Amniotic epithelial cell (primary cell): Measurements from ENCODE around the gene GRM7.

Experiments
- DNase-seq: peaks from one replicate; pipeline ENCODE4 v3.0.0-alpha.2; 2010; ENCODE audit warnings: low read depth

GRM7 gene

DNA sequence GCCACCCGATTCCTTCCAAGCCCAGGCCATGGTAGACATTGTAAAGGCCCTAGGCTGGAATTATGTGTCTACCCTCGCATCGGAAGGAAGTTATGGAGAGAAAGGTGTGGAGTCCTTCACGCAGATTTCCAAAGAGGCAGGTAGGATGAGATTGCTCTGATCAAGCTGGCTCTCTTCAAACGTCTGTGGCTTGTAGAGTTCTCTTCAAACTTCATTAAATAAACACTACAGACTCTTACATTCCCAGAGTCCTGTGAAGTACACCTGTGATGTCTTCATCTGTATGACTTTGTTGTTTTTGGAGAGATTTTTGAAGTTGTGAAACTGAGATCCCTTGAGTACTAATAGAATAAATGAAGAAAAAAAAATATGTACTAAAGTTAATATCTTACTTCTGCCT, 285.6 kb downstream of the GRM7 start:
- no peak for DNase-seq

DNA sequence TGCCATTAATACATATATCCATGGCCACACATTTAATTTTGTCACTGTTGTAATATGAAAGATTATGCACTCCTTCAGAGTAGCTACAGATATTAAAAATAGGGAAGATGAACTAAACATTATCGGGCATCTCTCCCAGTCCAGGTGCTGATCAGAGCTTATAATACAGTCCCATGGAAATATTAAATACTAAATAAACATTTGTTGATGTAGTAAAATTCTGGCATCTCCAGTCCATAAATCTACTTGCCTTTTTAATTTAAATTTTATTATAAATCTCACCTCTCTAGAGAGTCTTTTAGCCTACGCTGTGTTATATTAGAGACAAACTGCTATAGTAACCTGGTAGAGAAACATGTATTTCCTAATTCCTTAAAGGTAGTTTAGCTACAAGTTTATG, 297.6 kb downstream of the GRM7 start:
- no peak for DNase-seq

GRCh38 chr3:7160689-7161088, 299.8 kb downstream of the GRM7 start:
- no peak for DNase-seq

DNA sequence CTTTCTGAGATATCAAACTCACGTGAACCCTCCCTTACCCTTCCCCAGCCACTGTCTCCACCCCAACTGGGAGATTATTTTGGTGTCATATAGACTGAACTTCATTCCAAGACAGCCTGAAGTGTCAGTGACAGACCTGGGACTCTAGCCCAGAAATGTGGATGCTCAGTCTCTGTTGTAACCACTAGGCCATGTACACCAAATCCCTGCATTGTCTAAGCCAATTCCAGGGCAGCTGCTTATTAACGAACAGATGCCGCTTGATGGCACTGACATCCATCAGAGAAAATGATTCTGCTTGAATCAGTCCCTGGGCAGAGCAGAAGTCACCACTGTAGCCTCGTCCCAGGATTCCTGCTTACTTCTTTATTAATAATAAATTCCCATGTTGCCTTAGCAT, 305.5 kb downstream of the GRM7 start:
- no peak for DNase-seq

DNA sequence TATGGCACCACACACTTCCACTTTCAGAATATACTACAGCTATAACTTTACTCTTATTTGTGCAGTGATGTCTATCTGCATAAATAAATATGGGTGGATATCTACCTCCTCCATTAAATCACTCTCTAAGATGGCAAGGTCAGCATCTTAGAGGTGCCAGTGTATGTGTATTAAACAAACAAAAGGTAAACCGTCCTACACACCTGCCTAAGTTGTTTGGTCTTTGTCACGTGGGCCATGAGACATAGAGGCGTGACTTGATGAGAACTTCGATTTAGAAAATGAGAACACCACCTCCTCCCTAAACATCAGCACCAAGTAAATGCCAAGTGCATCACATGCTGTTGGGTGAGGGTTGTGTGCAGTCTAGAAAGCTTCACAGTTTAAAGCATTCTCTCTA, 310.6 kb downstream of the GRM7 start:
- DNase-seq: no peak

DNA sequence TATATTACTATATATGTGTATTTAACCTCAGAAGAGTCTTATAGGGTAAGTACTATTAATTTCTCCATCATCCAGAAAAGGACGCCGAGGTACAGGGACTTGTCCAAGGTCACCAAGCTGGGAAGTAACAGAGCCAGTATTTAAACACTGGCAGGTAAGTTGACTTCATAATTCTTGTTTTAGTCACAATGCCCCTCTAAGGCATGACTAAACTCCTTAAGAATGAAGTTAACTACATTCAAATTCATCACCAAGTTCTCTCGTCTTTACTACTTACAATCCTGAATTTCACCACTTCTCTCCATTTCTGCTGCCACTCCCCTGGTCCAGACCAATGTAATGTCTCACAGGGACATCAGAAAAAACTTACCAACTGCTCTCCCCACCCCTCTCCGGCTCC, 312.1 kb downstream of the GRM7 start:
- DNase-seq: no peak

DNA sequence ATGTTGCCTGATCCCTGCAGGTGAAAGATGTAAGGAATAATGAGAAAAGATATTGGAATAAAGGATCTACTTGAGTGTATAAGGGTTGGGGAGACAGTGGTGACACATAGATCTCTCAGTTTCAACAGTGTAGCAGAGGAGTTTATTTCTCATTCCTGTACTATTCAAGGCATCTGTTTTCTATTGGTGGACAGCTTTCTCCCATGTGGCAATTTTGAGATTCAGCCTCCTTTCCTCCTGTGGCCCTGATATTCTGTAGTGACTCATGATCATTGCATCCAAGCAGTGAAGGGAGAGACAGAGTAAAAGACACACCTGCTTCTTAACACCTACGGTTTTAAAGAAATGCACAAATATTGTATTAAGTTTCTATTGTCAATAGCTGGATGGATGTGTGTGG, 327.6 kb downstream of the GRM7 start:
- no peak for DNase-seq

DNA sequence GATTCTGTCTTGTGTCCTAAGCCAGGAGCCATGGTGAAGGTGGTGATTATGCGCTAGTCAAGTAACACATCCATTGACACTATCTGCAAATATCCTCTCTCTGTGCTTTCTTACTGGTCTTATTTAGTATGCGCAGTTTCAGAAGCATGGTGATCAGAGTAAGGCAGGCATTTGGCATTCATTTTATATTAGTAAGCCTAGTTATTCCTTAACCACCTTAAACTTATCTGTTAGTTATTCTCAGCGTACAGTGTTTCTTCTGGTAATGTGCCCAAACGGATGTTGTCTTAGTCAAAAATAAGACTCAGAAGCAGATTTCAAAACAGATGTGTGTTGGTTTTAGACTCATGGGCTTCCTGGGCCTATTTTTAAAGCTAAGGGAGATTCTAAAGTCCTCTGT, 329.2 kb downstream of the GRM7 start:
- no peak for DNase-seq

- no peak for DNase-seq
These were observed 332.4 kb downstream of the GRM7 start for GRCh38 chr3:7193269-7193668.

GRCh38 chr3:7194071-7194835, 333.3 kb downstream of the GRM7 start:
- DNase-seq: no peak

GRCh38 chr3:7195934-7196333, 335.0 kb downstream of the GRM7 start:
- no peak for DNase-seq

DNA sequence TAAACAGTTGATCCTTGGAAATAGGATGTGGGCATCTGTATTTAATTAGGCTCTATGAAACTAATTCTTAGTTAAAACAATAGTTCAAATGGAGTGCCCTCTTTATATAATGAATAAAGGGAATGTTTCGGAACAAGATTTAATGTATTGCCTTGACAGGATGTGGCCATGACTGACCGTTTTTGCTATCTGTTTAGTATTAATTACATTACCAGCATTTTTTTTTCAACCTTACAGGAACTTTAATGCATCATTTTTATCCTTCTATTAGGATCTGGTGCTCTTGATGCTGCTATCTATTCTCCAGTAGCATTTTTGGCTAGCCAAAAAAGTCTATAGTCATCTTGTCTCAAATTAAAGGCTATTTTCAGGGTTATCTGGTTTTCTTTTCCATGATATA, 340.9 kb downstream of the GRM7 start:
- no peak for DNase-seq

DNA sequence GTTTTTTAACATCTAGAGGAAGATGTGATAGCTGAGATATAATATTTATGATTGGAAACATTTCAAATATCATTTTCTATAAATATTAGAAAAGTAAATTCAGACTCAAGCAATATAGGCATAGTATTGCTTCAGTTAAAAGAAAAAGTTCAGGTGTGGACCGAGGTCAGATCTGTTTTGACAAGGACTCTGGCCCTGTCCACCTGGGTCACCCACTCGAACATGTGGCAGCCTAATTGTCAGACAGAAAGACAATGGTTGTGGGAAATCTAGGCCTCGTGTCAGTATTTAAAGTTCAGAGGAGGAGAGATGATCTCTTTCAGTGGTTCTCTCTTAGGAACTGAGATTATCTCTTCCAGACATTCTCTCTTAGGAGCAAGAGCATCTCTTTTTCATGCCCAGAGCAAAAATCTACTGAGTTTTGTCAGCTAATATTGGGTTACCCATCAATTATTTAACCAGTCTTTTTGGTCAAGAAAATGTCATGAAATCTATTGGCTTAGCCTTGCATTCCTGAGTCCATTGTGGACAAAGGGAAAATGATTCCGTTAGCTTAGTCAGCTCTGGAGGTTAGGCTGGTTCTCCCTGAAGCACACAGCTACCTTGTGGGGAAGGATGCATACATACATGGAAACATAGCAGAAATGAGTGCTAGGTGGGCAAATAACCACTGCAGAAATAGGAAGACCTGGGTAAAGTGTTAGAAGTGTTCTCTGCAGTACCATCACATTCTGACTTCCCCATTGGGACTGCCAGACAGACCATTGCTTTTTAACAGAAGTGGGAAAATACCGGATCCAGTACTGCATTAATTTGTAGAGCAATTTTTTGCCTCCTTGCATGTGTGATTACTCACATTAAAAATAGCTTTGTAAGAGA, 343.3 kb downstream of the GRM7 start:
- DNase-seq: no peak

- no peak for DNase-seq
These were observed 343.9 kb downstream of the GRM7 start for GRCh38 chr3:7204848-7205156.

GRCh38 chr3:7205535-7205934, 344.6 kb downstream of the GRM7 start:
- no peak for DNase-seq

GRCh38 chr3:7205962-7206361, 345.0 kb downstream of the GRM7 start:
- no peak for DNase-seq

DNA sequence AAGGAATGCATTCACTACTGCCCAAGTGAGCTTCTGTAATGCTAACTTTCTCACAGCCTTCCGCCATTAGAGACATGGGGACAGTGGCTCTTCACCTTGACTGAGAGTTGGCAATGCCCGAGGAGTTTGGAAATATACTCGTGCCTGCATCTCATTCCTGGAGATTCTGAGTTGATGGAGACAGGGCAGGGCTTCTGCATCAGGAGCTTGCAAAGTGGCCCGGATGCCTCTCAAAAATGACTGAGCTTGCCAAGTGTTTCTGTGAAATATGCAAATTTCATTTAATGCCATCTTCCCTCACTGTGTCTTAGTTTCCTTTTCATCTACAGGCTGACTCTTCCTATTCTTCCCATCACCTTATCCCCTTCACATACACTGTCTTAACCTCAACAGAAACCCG, 346.2 kb downstream of the GRM7 start:
- DNase-seq: no peak

DNA sequence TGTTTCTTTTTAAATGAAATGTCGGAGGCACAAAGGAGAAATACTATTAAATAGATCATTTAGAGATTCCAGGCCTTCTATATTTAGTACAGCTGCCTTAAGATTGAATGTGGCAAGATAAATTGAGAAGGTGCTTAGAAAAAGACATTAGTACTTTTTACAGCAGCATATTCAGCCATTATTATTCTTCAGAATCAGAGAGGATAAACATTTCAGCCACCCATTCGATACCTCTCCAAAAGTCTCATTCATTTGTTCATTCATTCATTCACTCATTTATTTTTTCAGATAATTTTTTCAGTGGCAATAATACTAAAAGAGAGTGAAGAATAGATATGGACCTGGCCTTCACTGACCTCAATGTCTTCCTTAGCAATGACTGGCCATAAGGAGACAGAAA, 347.0 kb downstream of the GRM7 start:
- no peak for DNase-seq

GRCh38 chr3:7209098-7209497, 348.2 kb downstream of the GRM7 start:
- DNase-seq: no peak

- DNase-seq: no peak
These were observed 350.8 kb downstream of the GRM7 start for GRCh38 chr3:7211740-7212139.

DNA sequence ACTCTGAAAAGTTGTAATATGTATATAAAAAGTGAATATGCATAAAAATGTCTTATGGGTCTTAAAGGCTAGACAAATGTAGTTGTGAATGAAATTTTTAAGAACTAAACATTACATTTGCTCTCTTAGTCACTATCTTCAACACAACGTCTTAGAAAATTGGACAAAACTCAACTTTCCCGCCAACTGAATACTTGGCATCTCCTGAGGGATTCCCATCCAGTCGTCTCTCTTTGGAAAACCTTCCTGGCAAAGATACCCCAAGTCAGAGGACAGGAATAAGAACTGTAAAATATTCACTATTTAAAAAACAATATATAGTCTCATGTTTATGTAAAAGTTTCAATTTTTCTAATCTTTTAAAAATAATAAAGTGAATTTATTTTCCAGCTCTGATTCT, 354.8 kb downstream of the GRM7 start:
- DNase-seq: no peak

GRCh38 chr3:7226393-7226792, 365.5 kb downstream of the GRM7 start:
- DNase-seq: no peak

DNA sequence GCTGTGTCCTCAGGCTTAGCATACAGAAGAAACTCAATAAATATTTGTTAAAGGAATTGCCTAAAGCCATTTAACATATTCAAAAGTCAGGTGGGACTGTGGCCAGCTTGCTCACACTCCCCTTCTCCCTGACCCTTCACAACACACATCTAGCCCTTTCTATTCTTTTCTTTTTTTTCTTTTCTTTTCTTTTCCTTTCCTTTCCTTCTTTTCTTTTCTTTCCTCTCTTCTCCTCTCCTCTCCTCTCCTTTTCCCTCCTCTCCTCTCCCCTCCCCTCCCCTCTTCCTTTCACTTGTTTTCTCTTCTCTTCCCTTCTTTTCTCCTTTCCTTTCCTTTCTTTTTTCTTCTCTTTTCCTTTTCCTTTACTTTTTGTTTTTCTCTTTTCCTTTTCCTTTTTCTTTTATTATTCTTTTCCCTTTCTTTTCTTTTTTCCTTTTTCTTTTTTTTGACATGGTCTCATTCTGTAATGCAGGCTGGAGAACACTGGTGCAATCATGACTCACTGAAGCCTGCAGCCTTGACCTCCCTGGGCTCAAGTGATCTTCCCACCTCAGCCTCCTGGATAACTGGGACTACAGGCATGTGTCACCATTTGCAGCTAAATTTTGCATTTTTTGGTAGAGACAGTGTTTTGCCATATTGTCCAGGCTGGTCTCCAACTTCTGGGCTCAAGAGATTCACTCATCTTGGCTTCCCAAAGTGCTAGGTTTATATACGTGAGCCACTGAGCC, 377.8 kb downstream of the GRM7 start:
- no peak for DNase-seq
